GM21576 (cell line): Measurements from ENCODE around the gene DDX47.

Source experiments
- ATAC-seq: cut with Tn5 transposase; IDR thresholded peaks from one replicate; pipeline ENCODE4 v1.9.1; 2021; ENCODE audit warnings: mild to moderate bottlenecking, moderate library complexity; ENCODE audit not compliant: unreplicated experiment

DDX47 gene

GRCh38 chr12:12813120-12814101 lies at the start of gene DDX47:
Gene DDX47 (plus strand): TSS chr12:12813346. CDS start chr12:12813368, 22 bp downstream.
- ATAC-seq: peak; percentile 77

DNA sequence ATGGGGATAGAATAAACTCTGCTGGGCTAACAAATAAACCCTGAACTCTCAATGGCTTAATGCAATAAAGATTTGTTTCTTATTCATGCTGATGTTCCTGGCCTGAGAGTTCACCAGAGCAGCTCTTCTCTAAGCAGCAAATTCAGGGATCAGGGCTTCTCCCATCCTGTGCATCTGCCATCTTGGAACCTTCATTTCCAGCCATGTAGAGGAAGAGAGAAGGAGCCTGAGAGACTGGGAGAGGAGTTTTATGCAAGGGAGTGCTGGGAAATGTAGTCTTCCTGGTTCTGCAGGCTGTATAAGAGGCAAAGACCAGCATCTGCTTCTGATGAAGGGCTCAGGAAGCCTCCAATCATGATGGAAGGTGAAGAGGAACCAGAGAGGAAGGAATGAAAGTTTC lies 48.3 kb upstream of the DDX47 start:
- no peak for ATAC-seq

DNA sequence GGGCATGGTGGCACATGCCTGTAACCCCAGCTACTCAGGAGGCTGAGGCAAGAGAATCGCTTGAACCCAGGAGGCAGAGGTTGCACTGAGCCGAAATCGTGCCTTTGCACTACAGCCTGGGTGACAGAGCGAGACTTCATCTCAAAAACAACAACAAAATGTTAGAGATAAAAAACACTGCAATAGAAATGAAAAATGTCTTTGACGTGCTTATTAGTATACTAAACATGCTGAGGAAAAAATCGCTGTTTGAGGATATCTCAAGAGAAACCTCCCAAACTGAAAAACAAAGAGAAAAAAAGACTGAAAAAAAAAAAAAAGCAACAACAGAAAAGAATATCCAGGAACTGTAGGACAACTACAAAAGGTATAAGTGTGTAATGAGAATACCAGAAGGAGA lies 42.9 kb upstream of the DDX47 start:
- no peak for ATAC-seq

DNA sequence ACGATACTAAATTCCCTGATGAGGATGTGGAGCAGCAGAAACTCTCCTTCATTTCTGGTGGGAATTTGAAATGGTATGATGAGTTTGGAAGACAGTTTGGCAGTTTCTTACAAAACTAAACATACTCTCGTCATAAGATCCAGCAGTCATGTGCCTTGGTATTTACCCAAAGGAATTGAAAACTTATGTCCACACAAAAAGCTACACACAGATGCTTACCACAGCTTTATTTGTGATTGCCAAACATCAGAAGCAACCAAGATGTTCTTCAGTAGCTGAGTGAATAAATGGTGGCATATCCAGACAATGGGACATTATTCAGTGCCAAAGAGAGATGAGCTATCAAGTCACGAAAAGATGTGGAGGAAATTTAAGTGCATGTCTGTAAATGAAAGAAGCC lies 38.4 kb upstream of the DDX47 start:
- no peak for ATAC-seq

GRCh38 chr12:12776261-12776660 lies 36.9 kb upstream of the DDX47 start:
- no peak for ATAC-seq

- ATAC-seq: no peak
These were observed 36.1 kb upstream of the DDX47 start for GRCh38 chr12:12777092-12777491.

GRCh38 chr12:12779007-12779406 lies 34.1 kb upstream of the DDX47 start:
- no peak for ATAC-seq

GRCh38 chr12:12779529-12779928 lies 33.6 kb upstream of the DDX47 start:
- no peak for ATAC-seq

DNA sequence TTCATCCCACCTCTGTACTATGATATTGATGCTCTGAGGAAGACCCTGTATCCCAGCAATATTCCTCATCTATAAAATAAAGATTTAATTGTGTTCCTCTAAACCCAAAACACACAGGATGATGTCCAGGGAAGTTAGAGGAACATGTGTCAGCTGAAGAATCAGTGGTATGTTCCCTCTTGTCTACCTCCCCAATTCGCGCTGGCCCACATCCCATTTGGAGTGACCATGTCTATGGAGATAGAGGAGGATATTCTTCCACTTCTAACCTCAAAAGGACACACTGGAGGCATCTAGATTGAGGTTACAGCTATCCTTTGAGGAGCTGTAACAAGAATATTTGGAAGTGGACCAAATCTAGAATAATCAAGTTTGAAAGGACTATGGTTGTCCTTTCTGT lies 29.0 kb upstream of the DDX47 start:
- no peak for ATAC-seq

DNA sequence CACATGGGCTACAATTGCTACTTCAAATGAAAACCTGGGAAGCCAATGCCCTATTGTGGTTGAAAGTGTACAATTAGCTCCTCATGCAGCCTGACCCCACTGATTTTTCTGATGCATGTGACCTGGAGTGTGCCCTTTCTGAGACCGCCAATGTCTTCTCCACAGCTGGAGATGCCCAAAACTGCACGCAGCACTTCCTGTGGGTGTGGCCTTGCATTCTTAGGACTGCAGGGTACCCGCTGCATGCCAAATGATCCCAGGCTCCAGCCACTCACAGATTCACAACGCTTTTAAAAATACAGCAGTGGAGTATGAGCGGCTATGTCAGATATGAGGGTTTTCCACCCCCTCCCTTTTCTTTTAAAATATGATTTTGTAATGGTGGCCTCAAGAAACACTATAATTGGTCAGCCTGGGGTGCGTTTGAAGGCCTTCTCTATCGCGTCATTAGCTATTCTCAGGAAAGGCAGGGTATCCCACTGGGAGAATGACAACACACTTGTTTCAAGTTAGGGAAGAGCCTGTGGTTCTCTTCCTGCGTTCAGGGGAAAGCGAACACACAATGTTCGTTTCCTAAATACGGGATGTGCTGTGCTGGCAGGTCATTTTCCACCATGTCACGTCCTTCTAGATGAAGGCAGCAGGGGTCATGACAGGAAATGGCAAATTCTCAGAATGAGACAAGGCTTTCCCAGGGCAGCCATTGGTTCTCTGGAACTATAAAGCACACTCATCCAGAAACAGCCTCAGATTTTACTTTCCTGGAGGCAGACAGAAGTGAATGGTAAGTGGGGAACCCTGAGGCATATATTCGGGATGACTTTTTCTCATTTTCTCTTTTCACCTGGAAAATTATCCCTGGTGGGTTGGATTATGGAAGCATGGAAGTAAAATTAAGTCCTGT lies 28.0 kb upstream of the DDX47 start, which contains the start of gene APOLD1:
Gene APOLD1 (plus strand): TSS at position 749 of the 904 bp plus-strand sequence. CDS start 33 bp downstream, at position 782.
- no peak for ATAC-seq

DNA sequence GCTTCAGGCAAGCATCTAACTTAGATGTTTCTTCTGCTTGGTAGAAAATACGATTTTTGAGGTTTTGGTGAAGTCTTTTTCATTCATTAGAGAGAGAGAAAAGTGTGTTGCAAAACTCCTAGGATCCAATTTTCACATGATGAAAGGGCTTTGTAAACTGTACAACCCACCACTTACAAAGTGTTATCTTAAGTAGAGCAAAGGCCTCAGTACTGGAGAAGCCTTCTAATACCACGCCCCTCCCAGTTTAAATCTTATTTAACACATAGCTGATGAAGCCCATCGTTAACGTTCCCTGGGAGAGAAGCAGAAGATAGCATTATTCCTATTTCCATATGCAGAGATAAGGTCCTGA lies 26.8 kb upstream of the DDX47 start:
- peak; percentile 4 for ATAC-seq

- peak; percentile 78 for ATAC-seq
These were observed 26.2 kb upstream of the DDX47 start for GRCh38 chr12:12786706-12787601.

GRCh38 chr12:12788131-12788530 lies 25.0 kb upstream of the DDX47 start:
- no peak for ATAC-seq

GRCh38 chr12:12788675-12789368 lies 24.3 kb upstream of the DDX47 start:
- ATAC-seq: peak; percentile 57

GRCh38 chr12:12790956-12791355 lies 22.2 kb upstream of the DDX47 start:
- ATAC-seq: no peak

DNA sequence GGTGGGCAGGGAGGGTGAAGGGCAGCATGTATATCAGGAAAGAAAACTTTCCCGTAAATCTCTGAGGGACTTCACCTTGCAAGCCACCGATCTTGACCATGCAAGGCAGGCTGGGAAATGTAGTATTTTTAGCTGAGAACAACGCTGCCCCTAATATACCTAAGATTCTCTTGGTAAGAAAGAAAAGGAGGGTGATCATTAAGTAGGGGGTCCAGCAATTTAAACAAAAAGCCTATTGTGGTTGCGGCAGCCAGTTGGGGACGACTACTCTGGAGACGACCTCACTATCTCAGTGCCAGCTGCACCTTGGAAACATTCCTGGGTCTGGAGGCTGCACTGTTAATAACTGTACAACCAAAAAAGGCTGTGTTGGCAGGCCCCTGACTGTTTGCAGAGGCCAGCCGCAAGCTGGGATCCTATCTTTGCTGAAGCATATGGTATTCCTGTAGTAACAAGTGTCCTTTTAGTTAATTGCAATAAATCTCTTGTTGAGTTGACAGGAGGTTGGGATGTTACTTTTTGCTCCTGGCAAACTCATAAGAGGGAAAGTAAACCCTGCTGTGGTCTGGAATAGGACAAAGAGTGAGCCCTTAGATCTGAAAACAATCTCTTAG lies 21.3 kb upstream of the DDX47 start:
- no peak for ATAC-seq

- no peak for ATAC-seq
These were observed 20.7 kb upstream of the DDX47 start for GRCh38 chr12:12792421-12792820.

GRCh38 chr12:12794686-12795085 lies 18.5 kb upstream of the DDX47 start:
- no peak for ATAC-seq

- ATAC-seq: no peak
These were observed 17.0 kb upstream of the DDX47 start for GRCh38 chr12:12796171-12796570.
